IPS DF 4.7 (cell line): ENCODE measurements around the gene MAMDC2.
"Not testable (repeated sequence)": the region's sequence is repeated elsewhere in the genome, so short reads cannot be mapped to it uniquely, and the experiment has no call there.

ENCODE experiments used
- DNase-seq: peaks from one replicate; pipeline ENCODE4 v3.0.0-alpha.2; 2013; ENCODE audit warnings: low spot score; ENCODE audit errors: extremely low read depth

MAMDC2 gene

GRCh38 chr9:70197216-70198044, 153.8 kb downstream of the MAMDC2 start:
- no peak for DNase-seq

GRCh38 chr9:70204743-70205142, 161.1 kb downstream of the MAMDC2 start:
- DNase-seq = not testable (repeated sequence)

- DNase-seq = no peak
Measured at GRCh38 chr9:70205366-70206020, 161.8 kb downstream of the MAMDC2 start.

GRCh38 chr9:70217029-70217428, 173.4 kb downstream of the MAMDC2 start:
- DNase-seq = no peak

- DNase-seq = no peak
Measured at GRCh38 chr9:70218767-70219166, 175.1 kb downstream of the MAMDC2 start.

- no peak for DNase-seq
Measured at GRCh38 chr9:70220216-70220615, 176.6 kb downstream of the MAMDC2 start.

GRCh38 chr9:70222354-70222753, 178.7 kb downstream of the MAMDC2 start:
- no peak for DNase-seq

- no peak for DNase-seq
Measured at GRCh38 chr9:70228118-70228517, 184.5 kb downstream of the MAMDC2 start.

GRCh38 chr9:70228611-70229010, 185.0 kb downstream of the MAMDC2 start:
- DNase-seq = no peak

GRCh38 chr9:70229026-70229425, 185.4 kb downstream of the MAMDC2 start:
- DNase-seq = no peak

- DNase-seq = no peak
Measured at GRCh38 chr9:70229579-70229978, 185.9 kb downstream of the MAMDC2 start.

- DNase-seq = no peak
Measured at GRCh38 chr9:70232476-70232875, 188.8 kb downstream of the MAMDC2 start.

- DNase-seq = not testable (repeated sequence)
Measured at GRCh38 chr9:70234208-70234607, 190.6 kb downstream of the MAMDC2 start.

- DNase-seq = not testable (repeated sequence)
Measured at GRCh38 chr9:70245952-70246351, 202.3 kb downstream of the MAMDC2 start.

- DNase-seq = no peak
Measured at GRCh38 chr9:70250221-70250620, 206.6 kb downstream of the MAMDC2 start.

GRCh38 chr9:70255486-70255885, 211.8 kb downstream of the MAMDC2 start:
- DNase-seq = no peak

GRCh38 chr9:70256123-70256551, 212.5 kb downstream of the MAMDC2 start:
- no peak for DNase-seq

- no peak for DNase-seq
Measured at GRCh38 chr9:70257502-70257901, 213.9 kb downstream of the MAMDC2 start.

- DNase-seq = no peak
Measured at GRCh38 chr9:70257991-70258691, 214.5 kb downstream of the MAMDC2 start.

GRCh38 chr9:70258692-70259511, 215.3 kb downstream of the MAMDC2 start, which contains the start of gene SMC5:
Gene SMC5, plus strand, starts transcription at chr9:70258978. Its CDS starts 101 bp downstream, at chr9:70259079.
- DNase-seq = peak; percentile 64

- no peak for DNase-seq
Measured at GRCh38 chr9:70259512-70259802, 215.8 kb downstream of the MAMDC2 start.
